Endothelial cell of umbilical vein (primary cell): ENCODE measurements around the gene MBNL2. TPM values are rescaled to one million over a fixed set of nuclear protein-coding genes. Genes with fewer than 3 reads are reported as not detected.

ENCODE experiments used
- BruUV-seq: library from RNA; stranded (reverse); fragments of 400-500 nt; replicated peaks from 2 replicates; lab custom pipeline; 2021; lab: Mats Ljungman, UMichigan
- CTCF ChIA-PET: fragments of 300-600, 350-600 bp; sonication (Branson Sonifier 250); formaldehyde crosslinking; loops from one replicate; lab custom pipeline; 2021; ENCODE audit warnings: antibody characterized with exemption, inconsistent platforms; lab: Charles Lee
- POLR2A ChIA-PET: fragments of 300-600, 350-600 bp; sonication (Branson Sonifier 250); formaldehyde crosslinking; loops from one replicate; lab custom pipeline; 2021; ENCODE audit warnings: antibody characterized with exemption, inconsistent platforms; lab: Charles Lee
- DNase-seq: peaks from one replicate; pipeline ENCODE4 v3.0.0-alpha.2; 2011; ENCODE audit warnings: low read depth, low spot score
- FAIRE-seq: peaks from 2 replicates; lab custom pipeline; 2011; peaks lifted over from hg19 to GRCh38; lab: Jason Lieb, UNC
- H2AFZ ChIP-seq: 2 replicates; pipeline ENCODE4 v1.6.0; 2012; ENCODE audit warnings: low read depth, low read length, control low read depth, inconsistent platforms
- H3K27ac ChIP-seq: 2 replicates; pipeline ENCODE4 v1.5.1; 2011; ENCODE audit warnings: low read depth, mild to moderate bottlenecking, control low read depth, low read length, moderate library complexity; ENCODE audit not compliant: insufficient read depth
- H3K27me3 ChIP-seq, 2 experiments: 2 replicates each; pipeline versions ENCODE4 v1.6.0 to v1.6.1; 2011; ENCODE audit warnings: low read length in 2 of 2, mixed read lengths in 1 of 2; ENCODE audit not compliant: control insufficient read depth in 2 of 2, insufficient read depth in 2 of 2
- H3K36me3 ChIP-seq, 2 experiments: 2 replicates in 1 of 2; 3 replicates in 1 of 2; pipeline ENCODE4 v1.5.1; 2011; ENCODE audit warnings: low read length in 2 of 2, mild to moderate bottlenecking in 1 of 2, moderate library complexity in 1 of 2; ENCODE audit not compliant: control insufficient read depth in 2 of 2, insufficient read depth in 2 of 2; ENCODE audit errors: extremely low read depth in 1 of 2
- H3K4me1 ChIP-seq: 3 replicates; pipeline ENCODE4 v1.5.1; 2011; ENCODE audit warnings: mild to moderate bottlenecking, low read length; ENCODE audit not compliant: control insufficient read depth, insufficient read depth; ENCODE audit errors: extremely low read depth
- H3K4me2 ChIP-seq: 2 replicates; pipeline ENCODE4 v1.6.1; 2011; ENCODE audit warnings: low read length, control low read depth, mixed read lengths; ENCODE audit not compliant: insufficient read depth
- H3K4me3 ChIP-seq, 3 experiments: fragments of 200-600 bp in 1 of 3; sonication (generic), shearing (Covaris generic) in 1 of 3; replicated peaks in 1 of 3; 2 replicates each; pipeline ENCODE4 v1.5.1; 2011 to 2016; ENCODE audit warnings: control low read depth in 3 of 3, low read length in 3 of 3, mild to moderate bottlenecking in 2 of 3, inconsistent platforms in 1 of 3, low read depth in 1 of 3, moderate library complexity in 1 of 3; ENCODE audit not compliant: insufficient read depth in 1 of 3
- H3K79me2 ChIP-seq: 2 replicates; pipeline ENCODE4 v1.6.0; 2012; ENCODE audit warnings: low read length, inconsistent platforms; ENCODE audit not compliant: control insufficient read depth, insufficient read depth
- H3K9ac ChIP-seq: replicated peaks from 2 replicates; pipeline ENCODE3; 2011; ENCODE audit warnings: low read length, control low read depth; ENCODE audit not compliant: insufficient read depth; ENCODE audit errors: extremely low read depth
- H3K9me1 ChIP-seq: replicated peaks from 3 replicates; pipeline ENCODE4 v1.6.0; 2011; ENCODE audit warnings: mild to moderate bottlenecking, low read length; ENCODE audit not compliant: control insufficient read depth, insufficient read depth; ENCODE audit errors: extremely low read depth
- H3K9me3 ChIP-seq: replicated peaks from 2 replicates; pipeline ENCODE4 v1.5.1; 2012; ENCODE audit warnings: low read length, inconsistent platforms; ENCODE audit not compliant: control insufficient read depth, insufficient read depth
- H4K20me1 ChIP-seq: replicated peaks from 2 replicates; pipeline ENCODE3; 2011; ENCODE audit warnings: mild to moderate bottlenecking, low read length; ENCODE audit not compliant: control insufficient read depth, insufficient read depth; ENCODE audit errors: extremely low read depth
- CTCF ChIP-seq, 2 donors: IDR thresholded peaks; 1 replicate in 1 of 2; 2 replicates in 1 of 2; pipeline ENCODE4 v1.5.1; 2011; ENCODE audit warnings: low read length in 2 of 2, mild to moderate bottlenecking in 2 of 2, moderate library complexity in 2 of 2, control low read depth in 1 of 2, inconsistent platforms in 1 of 2, low read depth in 1 of 2; ENCODE audit not compliant: insufficient read depth in 1 of 2; ENCODE audit errors: extremely low read depth in 1 of 2
- EZH2 ChIP-seq: IDR thresholded peaks from 2 replicates; pipeline ENCODE4 v1.6.1; 2012; ENCODE audit warnings: borderline replicate concordance, low read depth, mild to moderate bottlenecking, moderate library complexity, low read length, inconsistent platforms; ENCODE audit not compliant: severe bottlenecking
- FOS ChIP-seq: IDR thresholded peaks from 2 replicates; pipeline ENCODE4 v1.6.1; 2011; ENCODE audit warnings: mild to moderate bottlenecking, low read length, moderate library complexity, borderline replicate concordance; ENCODE audit not compliant: insufficient read depth
- GATA2 ChIP-seq: IDR thresholded peaks from 2 replicates; pipeline ENCODE4 v1.7.0; 2011; ENCODE audit warnings: low read depth, mild to moderate bottlenecking, moderate library complexity, mixed read lengths, low read length; ENCODE audit not compliant: insufficient read length, insufficient read depth
- JUN ChIP-seq: IDR thresholded peaks from 2 replicates; pipeline ENCODE4 v1.6.1; 2011; ENCODE audit warnings: borderline replicate concordance, low read depth; ENCODE audit not compliant: insufficient read length, insufficient read depth
- MYC ChIP-seq: IDR thresholded peaks from one replicate; pipeline ENCODE4 v1.6.1; 2011; ENCODE audit warnings: mild to moderate bottlenecking, low read depth, low read length
- POLR2A ChIP-seq: IDR thresholded peaks from 2 replicates; pipeline ENCODE4 v1.6.1; 2012; ENCODE audit warnings: low read depth, mild to moderate bottlenecking, control low read depth, low read length
- POLR2AphosphoS5 ChIP-seq: IDR thresholded peaks from 2 replicates; pipeline ENCODE4 v1.6.1; 2012; ENCODE audit warnings: low read depth, mild to moderate bottlenecking, control low read depth, low read length, moderate library complexity; ENCODE audit not compliant: insufficient read depth
- dilution Hi-C: fragments of 300-500 bp; cut with MboI; formaldehyde crosslinking; loops from one replicate; pipeline ENCODE4 v1.15.0; 2019; ENCODE audit warnings: low sequenced_read_pairs; ENCODE audit not compliant: extremely low pct_ligation_motif_present
- intact Hi-C: fragments of 100-400 bp; cut with micrococcal nuclease; formaldehyde crosslinking; loops from one replicate; pipeline ENCODE4 v1.10.0; 2022
- polyA plus RNA-seq, 4 experiments: library from polyadenylated mRNA; depleted of rRNA in 3 of 4; stranded (reverse) in 3 of 4; unstranded in 1 of 4; fragments of >200 nt; gene quantifications; 2 replicates each; pipeline versions ENCODE4 v1.2.1 to v1.2.3, GENCODE V29; 2011 to 2012; ENCODE audit warnings: missing spikeins in 1 of 4
- total RNA-seq: library from RNA; stranded (reverse); gene quantifications from 2 replicates; pipeline ENCODE4 v1.2.3, GENCODE V29; 2021
- TF ChIP-seq, protein P1 (sequence below): IDR thresholded peaks from 2 replicates; pipeline ENCODE4 v1.6.1; 2011; ENCODE audit not compliant: insufficient read depth, insufficient read length

Gene MBNL2
- total and polyA plus RNA-seq, 2 donors (not counting 3 experiments of a cell fraction or from before 2014, with no cell fraction given), result 32.9 to 76.5 TPM

DNA sequence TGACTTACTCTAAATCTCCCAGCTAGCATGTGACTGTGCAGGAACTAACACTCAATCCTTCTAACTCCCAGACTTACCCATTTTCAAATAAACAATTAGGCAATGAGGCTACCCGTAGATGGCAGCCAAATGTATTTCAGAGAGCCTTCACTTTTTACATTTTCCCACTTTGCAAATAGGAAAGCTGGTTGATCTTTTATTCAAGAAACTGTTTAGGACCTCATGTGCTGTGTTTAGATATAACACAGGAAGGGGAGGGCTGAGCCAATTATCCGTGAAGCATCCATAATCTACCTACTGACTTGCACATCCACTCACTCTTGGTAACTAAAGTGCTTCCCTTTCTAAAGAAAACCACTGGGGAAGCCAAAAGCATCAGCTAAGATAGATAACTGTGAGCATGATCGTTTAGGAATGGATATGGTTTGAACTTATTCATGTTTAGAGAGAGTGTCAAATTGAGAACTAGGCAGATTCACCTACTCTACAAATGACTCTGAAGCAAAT is 33.4 kb downstream of the MBNL2 start:
- Histone ChIP-seq H3K4me1 (peaks cover 63% of the 10 kb centered on the region), H4K20me1 (no peaks in the 10 kb centered on the region), H3K9me1 (no peaks in the 10 kb centered on the region), H3K27me3 (no peaks in the 10 kb centered on the region), H3K27ac (peak overlapping the region; percentile 98), H3K4me3 (no peak overlapping the region), H3K36me3 (no peaks in the 10 kb centered on the region), H3K4me2 (peak overlapping the region; percentile 42), H3K9ac (peak overlapping the region; percentile 72), H3K79me2 (peaks cover 61% of the 10 kb centered on the region), H3K9me3 (no peaks in the 10 kb centered on the region), H2AFZ (no peak overlapping the region)
- no peak for DNase-seq
- ChIA-PET POLR2A (no interaction called here), CTCF (interaction anchor here (0.9 to 4.8 kb wide), 4 partner anchors 9 to 145 kb away, joined by 3 to 29 read pairs (median 12); no protein-coding TSS in a partner anchor)
- dilution Hi-C loops (no loop called here), intact Hi-C loops (no loop called here)
- no TSS peak for BruUV-seq
- TF ChIP-seq MYC (no peak), CTCF (IDR thresholded peaks at IDR 0.05; ENCODE audit: extremely low read depth in 1 of 2, insufficient read depth in 1 of 2, low read depth in 1 of 2, low read length in 2 of 2) (no peak), JUN (no peak), GATA2 (no peak), FOS (no peak), POLR2AphosphoS5 (no peak), EZH2 (no peak), POLR2A (no peak)
- TF ChIP-seq, protein P1, sequence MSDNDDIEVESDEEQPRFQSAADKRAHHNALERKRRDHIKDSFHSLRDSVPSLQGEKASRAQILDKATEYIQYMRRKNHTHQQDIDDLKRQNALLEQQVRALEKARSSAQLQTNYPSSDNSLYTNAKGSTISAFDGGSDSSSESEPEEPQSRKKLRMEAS, result no peak
- no peak for FAIRE-seq
